Mesothelial cell of epicardium (in vitro differentiated cells): ENCODE data around the gene MAB21L3. TPM values are rescaled to one million over a fixed set of nuclear protein-coding genes. Genes with fewer than 3 reads are reported as not detected.

Experiments used
- DNase-seq, 2 experiments: peaks; one replicate each; pipeline ENCODE4 v3.0.0; 2021; ENCODE audit warnings: low spot score in 2 of 2; ENCODE audit not compliant: unreplicated experiment in 2 of 2
- H3K27ac Mint-ChIP-seq: 2 replicates; pipeline ENCODE4 v1.8.0; 2021; ENCODE audit warnings: mixed read lengths
- H3K27me3 Mint-ChIP-seq: 2 replicates; pipeline ENCODE4 v1.8.0; 2021; ENCODE audit warnings: low read depth, mixed read lengths
- H3K36me3 Mint-ChIP-seq: 2 replicates; pipeline ENCODE4 v1.8.0; 2021; ENCODE audit warnings: mixed read lengths
- H3K4me1 Mint-ChIP-seq: 2 replicates; pipeline ENCODE4 v1.8.0; 2021; ENCODE audit warnings: mixed read lengths
- H3K4me3 Mint-ChIP-seq: 2 replicates; pipeline ENCODE4 v1.8.0; 2021; ENCODE audit warnings: mild to moderate bottlenecking, moderate library complexity, mixed read lengths
- H3K9me3 Mint-ChIP-seq: 2 replicates; pipeline ENCODE4 v1.8.0; 2021; ENCODE audit warnings: mixed read lengths
- CTCF ChIP-seq: fragments of 200-600 bp; sonication (generic); IDR thresholded peaks from one replicate; pipeline ENCODE4 v1.5.0; 2021; ENCODE audit warnings: antibody characterized with exemption; ENCODE audit not compliant: unreplicated experiment
- total RNA-seq: library from RNA; stranded (reverse); gene quantifications from 3 replicates; pipeline ENCODE4 v1.2.1, GENCODE V29; 2021

The MAB21L3 gene
- total RNA-seq, 1 donor from 2014 or later = 0.16 TPM

DNA sequence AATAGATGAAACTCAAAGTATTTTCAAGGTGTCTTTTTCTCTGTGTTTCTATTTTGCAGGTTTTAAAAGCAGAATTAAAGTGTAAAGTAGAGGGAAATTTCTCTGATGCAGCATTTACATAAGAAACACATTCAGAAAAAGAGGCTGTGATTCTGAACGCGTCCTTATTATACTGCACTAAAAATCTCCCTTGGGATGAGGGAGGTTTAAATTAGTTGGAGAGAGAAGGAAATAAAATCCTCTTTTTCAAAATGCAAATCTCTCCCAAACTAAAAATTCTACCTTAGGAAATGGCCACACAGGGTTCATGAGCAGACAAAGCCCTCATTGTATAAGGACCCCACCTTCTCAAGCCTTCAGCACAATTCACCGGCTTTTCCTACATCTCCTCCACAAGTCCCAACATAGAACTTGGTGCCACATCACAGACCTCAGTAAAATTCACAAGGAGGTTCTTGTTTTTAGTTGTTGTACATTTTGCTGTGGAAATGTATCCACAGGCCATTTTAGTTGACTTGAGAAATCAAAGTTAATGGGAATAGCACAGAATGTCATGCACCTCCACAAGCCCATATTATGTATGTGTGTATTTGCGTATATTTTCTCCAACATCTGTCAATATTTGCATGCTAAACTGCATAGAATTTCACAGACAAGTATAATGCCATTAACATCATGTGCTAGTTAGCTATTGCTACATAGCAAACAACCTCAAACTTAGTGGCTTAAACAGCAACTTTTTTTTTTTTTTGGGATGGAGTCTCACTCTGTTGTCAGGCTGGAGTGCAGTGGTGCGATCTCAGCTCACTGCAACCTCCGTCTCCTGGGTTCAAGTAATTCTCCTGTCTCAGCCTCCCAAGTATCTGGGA lies 59.8 kb downstream of the MAB21L3 start:
- no peak overlapping the region for H3K27ac Mint-ChIP-seq
- TF ChIP-seq CTCF = no peak
- DNase-seq = no peak
- no peaks in the 10 kb centered on the region for H3K9me3 Mint-ChIP-seq
- no peak overlapping the region for H3K4me3 Mint-ChIP-seq
- no peaks in the 10 kb centered on the region for H3K27me3 Mint-ChIP-seq
- H3K36me3 Mint-ChIP-seq = no peaks in the 10 kb centered on the region
- peaks cover 21% of the 10 kb centered on the region for H3K4me1 Mint-ChIP-seq

DNA sequence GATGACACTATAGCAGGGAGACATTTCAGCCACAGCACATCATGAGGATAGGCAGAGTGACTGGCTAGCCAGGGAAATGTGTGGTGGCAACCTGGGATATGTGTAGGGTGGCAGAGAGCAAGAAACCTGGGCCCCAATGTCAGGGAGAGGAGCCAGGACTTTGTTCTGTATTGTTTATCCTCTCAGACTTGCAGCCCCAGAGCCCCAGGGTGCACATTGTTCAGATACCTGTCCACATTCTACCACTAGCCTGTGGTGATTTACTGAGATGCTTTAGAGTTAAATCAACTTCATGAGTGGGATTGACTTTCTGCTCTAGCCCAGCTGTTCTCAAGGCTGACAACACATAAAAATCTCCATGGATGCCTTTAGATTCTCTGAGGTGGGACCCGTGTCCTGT lies 61.5 kb downstream of the MAB21L3 start:
- no peak for TF ChIP-seq CTCF
- Mint-ChIP-seq H3K27me3 (no peaks in the 10 kb centered on the region), H3K9me3 (no peaks in the 10 kb centered on the region), H3K36me3 (no peaks in the 10 kb centered on the region), H3K27ac (no peak overlapping the region), H3K4me3 (no peak overlapping the region), H3K4me1 (peaks cover 17% of the 10 kb centered on the region)
- no peak for DNase-seq

DNA sequence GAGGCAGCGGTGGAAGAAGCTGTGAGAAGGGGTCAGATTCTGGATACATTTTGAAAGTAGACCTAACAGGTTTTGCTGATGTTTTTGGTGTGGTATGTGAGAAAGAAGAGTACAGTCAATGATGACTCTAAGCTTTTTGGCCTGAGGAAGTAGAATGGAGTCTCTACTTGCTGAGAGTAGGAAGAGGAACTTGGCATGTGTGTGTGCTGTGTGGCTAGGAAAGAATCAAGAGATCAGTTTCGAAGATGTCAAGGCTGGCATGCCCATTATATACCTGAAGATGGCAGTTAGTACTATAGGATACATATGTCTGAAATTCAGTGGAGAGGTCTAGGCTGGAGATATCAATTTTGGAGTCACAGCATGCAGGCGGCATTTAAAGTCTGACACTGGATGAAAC lies 64.4 kb downstream of the MAB21L3 start:
- H3K4me1 Mint-ChIP-seq = peaks cover 5% of the 10 kb centered on the region
- no peaks in the 10 kb centered on the region for H3K9me3 Mint-ChIP-seq
- no peak for DNase-seq
- no peaks in the 10 kb centered on the region for H3K36me3 Mint-ChIP-seq
- TF ChIP-seq CTCF = no peak
- no peak overlapping the region for H3K27ac Mint-ChIP-seq
- H3K27me3 Mint-ChIP-seq = no peaks in the 10 kb centered on the region
- no peak overlapping the region for H3K4me3 Mint-ChIP-seq

- Mint-ChIP-seq H3K9me3 (no peaks in the 10 kb centered on the region), H3K4me3 (no peak overlapping the region), H3K27ac (no peak overlapping the region), H3K36me3 (no peaks in the 10 kb centered on the region), H3K27me3 (no peaks in the 10 kb centered on the region), H3K4me1 (peaks cover 5% of the 10 kb centered on the region)
- TF ChIP-seq CTCF = no peak
- no peak for DNase-seq
These were observed 65.1 kb downstream of the MAB21L3 start for GRCh38 chr1:116176306-116176789.

DNA sequence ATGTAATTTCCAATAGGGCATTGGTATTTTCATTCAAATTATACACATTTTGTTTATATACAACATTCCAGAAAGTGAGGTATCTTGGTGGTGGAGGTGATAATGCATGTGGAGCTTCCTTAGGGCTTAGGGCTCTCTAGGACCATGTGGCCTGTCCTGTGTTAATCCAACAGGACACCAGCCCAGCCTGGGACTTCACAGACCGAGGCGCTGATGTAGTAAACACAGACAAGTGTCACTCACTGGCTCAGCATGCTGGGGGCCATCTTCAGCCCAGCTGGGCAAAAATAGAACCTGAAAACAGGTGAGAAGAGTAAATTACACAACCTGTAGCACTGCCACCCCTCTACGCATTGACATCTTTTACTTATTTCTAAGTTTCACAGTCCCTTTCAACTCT lies 66.7 kb downstream of the MAB21L3 start:
- Mint-ChIP-seq H3K4me3 (no peak overlapping the region), H3K27ac (no peak overlapping the region), H3K27me3 (peaks cover 2% of the 10 kb centered on the region), H3K4me1 (no peaks in the 10 kb centered on the region), H3K36me3 (no peaks in the 10 kb centered on the region), H3K9me3 (no peaks in the 10 kb centered on the region)
- TF ChIP-seq CTCF = no peak
- DNase-seq = no peak
